Measurements from ENCODE around the gene F2R.
"Not testable (repeated sequence)": the region's sequence is repeated elsewhere in the genome, so short reads cannot be mapped to it uniquely, and the experiment has no call there.

F2R gene

DNA sequence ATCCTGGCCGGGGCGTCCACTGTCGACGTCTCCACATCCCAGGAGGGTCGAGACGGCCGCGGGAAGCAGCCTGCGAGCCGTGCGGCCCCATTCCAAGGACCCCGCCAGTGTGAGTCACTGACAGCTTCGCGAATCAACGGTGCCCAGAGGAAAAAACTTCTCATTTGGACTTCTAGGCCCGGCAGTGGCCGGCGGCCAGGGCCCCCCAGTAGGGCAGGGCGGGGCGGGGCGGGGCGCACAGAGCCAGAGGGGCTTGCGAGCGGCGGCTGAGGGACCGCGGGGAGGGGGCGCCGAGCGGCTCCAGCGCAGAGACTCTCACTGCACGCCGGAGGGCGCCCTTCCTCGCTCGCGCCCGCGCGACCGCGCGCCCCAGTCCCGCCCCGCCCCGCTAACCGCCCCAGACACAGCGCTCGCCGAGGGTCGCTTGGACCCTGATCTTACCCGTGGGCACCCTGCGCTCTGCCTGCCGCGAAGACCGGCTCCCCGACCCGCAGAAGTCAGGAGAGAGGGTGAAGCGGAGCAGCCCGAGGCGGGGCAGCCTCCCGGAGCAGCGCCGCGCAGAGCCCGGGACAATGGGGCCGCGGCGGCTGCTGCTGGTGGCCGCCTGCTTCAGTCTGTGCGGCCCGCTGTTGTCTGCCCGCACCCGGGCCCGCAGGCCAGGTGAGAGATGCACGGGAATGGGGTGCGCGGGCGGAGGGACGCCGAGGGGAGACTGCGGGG is at the start of gene F2R:
Gene F2R, plus strand, starts transcription at position 391 of the 720 bp plus-strand sequence. Its CDS starts 182 bp downstream, at position 573.
- no peaks in the 10 kb centered on the region for H3K36me3 Mint-ChIP-seq
- peaks cover 53% of the 10 kb centered on the region for H3K27me3 Mint-ChIP-seq
- peaks cover 44% of the 10 kb centered on the region for H3K4me1 Mint-ChIP-seq
- H3K4me3 Mint-ChIP-seq = peak within 1 kb of the TSS; percentile 77
- CTCF ChIA-PET = interaction anchor here (1.2 to 7.5 kb wide), 3 partner anchors 11 to 99 kb away, joined by 3 to 54 read pairs (median 3); no protein-coding TSS in a partner anchor
- no peaks in the 10 kb centered on the region for H3K9me3 Mint-ChIP-seq
- H3K27ac Mint-ChIP-seq = peak within 1 kb of the TSS; percentile 65
- DNase-seq = peak; percentile 69

- no peaks in the 10 kb centered on the region for H3K27me3 Mint-ChIP-seq
- no peak for DNase-seq
- peaks cover 61% of the 10 kb centered on the region for H3K36me3 Mint-ChIP-seq
- no peak overlapping the region for H3K4me3 Mint-ChIP-seq
- no peaks in the 10 kb centered on the region for H3K9me3 Mint-ChIP-seq
- no peak overlapping the region for H3K27ac Mint-ChIP-seq
- CTCF ChIA-PET = interaction anchor here (1.3 kb wide), 1 partner anchor 9 kb away, joined by 3 read pairs; no protein-coding TSS in a partner anchor
- no peaks in the 10 kb centered on the region for H3K4me1 Mint-ChIP-seq
These were observed 48.4 kb upstream of the F2R start for GRCh38 chr5:76667495-76667894.

- Mint-ChIP-seq H3K27me3 (no peaks in the 10 kb centered on the region), H3K27ac (no peak overlapping the region), H3K9me3 (no peaks in the 10 kb centered on the region), H3K4me3 (no peak overlapping the region), H3K36me3 (peaks cover 57% of the 10 kb centered on the region), H3K4me1 (no peaks in the 10 kb centered on the region)
- CTCF ChIA-PET = interaction anchor here (1.6 kb wide), 1 partner anchor 9 kb away, joined by 4 read pairs; no protein-coding TSS in a partner anchor
- DNase-seq = no peak
These were observed 46.7 kb upstream of the F2R start for GRCh38 chr5:76669245-76669644.

GRCh38 chr5:76670508-76670907 is 45.4 kb upstream of the F2R start:
- Mint-ChIP-seq H3K4me1 (no peaks in the 10 kb centered on the region), H3K36me3 (peaks cover 59% of the 10 kb centered on the region), H3K9me3 (no peaks in the 10 kb centered on the region), H3K27ac (no peak overlapping the region), H3K27me3 (no peaks in the 10 kb centered on the region), H3K4me3 (no peak overlapping the region)
- CTCF ChIA-PET = no interaction called here
- no peak for DNase-seq

DNA sequence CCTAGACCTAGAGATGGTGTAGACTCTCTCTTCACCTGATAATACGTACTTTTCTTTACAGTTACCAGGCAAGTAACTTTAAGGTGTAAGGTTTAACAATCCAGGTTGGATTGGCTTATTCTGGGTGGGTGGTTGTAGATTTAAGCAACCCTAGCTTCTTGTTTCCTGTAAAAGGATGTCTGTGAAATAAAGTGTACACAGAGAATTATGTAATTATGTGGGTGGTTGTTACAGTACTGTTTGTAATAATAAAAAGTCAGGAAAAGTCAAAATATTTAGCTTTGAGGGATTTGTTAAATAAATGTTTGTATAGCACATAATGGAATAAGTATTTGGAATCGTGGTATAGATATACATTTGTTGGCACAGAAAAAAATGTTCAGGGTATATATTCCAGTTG is 43.7 kb upstream of the F2R start:
- Mint-ChIP-seq H3K27ac (no peak overlapping the region), H3K4me1 (no peaks in the 10 kb centered on the region), H3K27me3 (no peaks in the 10 kb centered on the region), H3K36me3 (peaks cover 70% of the 10 kb centered on the region), H3K9me3 (no peaks in the 10 kb centered on the region), H3K4me3 (no peak overlapping the region)
- CTCF ChIA-PET = no interaction called here
- DNase-seq = no peak

DNA sequence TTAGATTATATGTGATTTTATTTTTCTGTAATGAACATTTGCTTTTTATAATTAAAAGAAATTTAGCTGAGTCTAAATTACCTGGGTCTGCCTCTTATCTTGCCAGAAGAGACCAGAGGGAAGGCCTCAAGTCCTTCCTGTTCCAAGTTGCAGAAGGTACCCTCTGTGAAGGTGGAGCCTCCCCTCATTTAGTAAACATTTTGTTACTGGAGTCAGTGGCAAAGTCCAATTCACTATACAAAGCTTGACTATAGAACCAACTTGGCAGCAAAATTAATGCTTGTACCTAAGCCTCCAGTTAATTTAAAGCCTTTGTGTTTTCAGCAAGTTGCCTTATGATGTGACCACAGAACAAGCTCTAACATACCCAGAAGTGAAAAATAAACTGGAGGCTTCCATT is 42.8 kb upstream of the F2R start:
- no peaks in the 10 kb centered on the region for H3K4me1 Mint-ChIP-seq
- CTCF ChIA-PET = no interaction called here

GRCh38 chr5:76674330-76675066 is 41.4 kb upstream of the F2R start:
- no peak overlapping the region for H3K4me3 Mint-ChIP-seq
- H3K9me3 Mint-ChIP-seq = no peaks in the 10 kb centered on the region
- no peak for DNase-seq
- H3K27ac Mint-ChIP-seq = no peak overlapping the region
- no peaks in the 10 kb centered on the region for H3K27me3 Mint-ChIP-seq
- CTCF ChIA-PET = interaction anchor here (1.4 kb wide), 1 partner anchor 100 kb away, joined by 5 read pairs; no protein-coding TSS in a partner anchor
- H3K4me1 Mint-ChIP-seq = no peaks in the 10 kb centered on the region
- peaks cover 68% of the 10 kb centered on the region for H3K36me3 Mint-ChIP-seq

More for the DNA sequence above, 42.8 kb upstream of the F2R start:
- H3K27ac Mint-ChIP-seq = no peak overlapping the region
- no peaks in the 10 kb centered on the region for H3K9me3 Mint-ChIP-seq
- H3K36me3 Mint-ChIP-seq = peaks cover 70% of the 10 kb centered on the region
- H3K4me3 Mint-ChIP-seq = no peak overlapping the region
- DNase-seq = no peak
- no peaks in the 10 kb centered on the region for H3K27me3 Mint-ChIP-seq

DNA sequence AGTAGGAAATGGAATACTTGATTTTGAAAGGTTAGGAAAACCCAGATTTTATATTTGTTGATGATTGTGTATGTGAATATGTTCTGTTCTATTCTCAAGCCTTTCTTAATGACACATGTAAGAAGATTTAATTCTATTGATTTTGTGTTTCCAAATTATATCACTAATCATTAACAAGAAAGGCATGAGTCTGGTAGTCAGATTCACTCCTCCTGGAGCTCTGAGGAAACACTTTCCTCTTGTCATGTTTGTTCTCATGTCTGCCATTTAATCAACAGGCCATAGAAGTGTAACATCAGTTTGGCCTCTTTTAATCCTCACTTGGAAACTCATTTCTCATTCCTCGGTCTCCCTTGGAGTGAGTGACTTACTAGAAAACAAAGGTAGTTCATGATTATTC is 40.6 kb upstream of the F2R start:
- Mint-ChIP-seq H3K9me3 (no peaks in the 10 kb centered on the region), H3K27ac (no peak overlapping the region), H3K27me3 (no peaks in the 10 kb centered on the region), H3K4me1 (no peaks in the 10 kb centered on the region), H3K4me3 (no peak overlapping the region), H3K36me3 (peaks cover 68% of the 10 kb centered on the region)
- DNase-seq = no peak
- CTCF ChIA-PET = no interaction called here

DNA sequence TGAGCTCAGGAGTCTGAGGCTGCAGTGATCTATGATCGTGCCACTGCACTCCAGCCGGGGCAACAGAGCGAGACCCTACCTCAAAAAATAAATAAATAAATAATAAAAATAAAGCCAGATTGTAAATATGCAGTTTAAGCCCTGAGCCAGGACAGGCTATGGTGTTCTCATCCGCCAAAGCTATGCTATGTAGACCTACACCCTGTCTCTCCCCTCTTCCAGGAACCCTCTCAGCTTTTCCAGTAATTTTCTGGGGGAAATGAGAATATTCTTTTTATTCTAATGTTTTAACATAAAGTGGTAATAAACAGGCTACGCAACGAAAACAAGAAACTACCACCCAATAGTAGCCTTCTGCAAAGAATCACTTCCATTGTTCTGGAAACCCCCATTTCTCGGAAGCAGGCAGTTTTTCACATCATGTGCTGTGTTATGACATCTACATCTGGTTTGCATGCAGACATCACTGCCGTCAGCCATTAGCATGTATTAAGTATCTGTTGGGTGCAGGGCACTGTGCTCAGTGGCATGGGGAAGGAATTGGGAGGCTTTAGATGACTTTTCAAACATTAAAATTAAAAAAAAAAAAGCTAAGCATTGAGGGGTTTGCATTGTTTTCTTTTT is 38.0 kb upstream of the F2R start:
- CTCF ChIA-PET = interaction anchor here (1.0 to 1.4 kb wide), 2 partner anchors 9 to 97 kb away, joined by 3 to 4 read pairs; no protein-coding TSS in a partner anchor
- no peak for DNase-seq

GRCh38 chr5:76679231-76679630 is 36.7 kb upstream of the F2R start:
- no peak for DNase-seq
- Mint-ChIP-seq H3K27me3 (no peaks in the 10 kb centered on the region), H3K9me3 (no peaks in the 10 kb centered on the region), H3K36me3 (peaks cover 65% of the 10 kb centered on the region), H3K4me1 (no peaks in the 10 kb centered on the region), H3K4me3 (no peak overlapping the region), H3K27ac (no peak overlapping the region)
- CTCF ChIA-PET = interaction anchor here (1.4 kb wide), 1 partner anchor 10 kb away, joined by 4 read pairs; no protein-coding TSS in a partner anchor

More for the DNA sequence above, 38.0 kb upstream of the F2R start:
- Mint-ChIP-seq H3K9me3 (no peaks in the 10 kb centered on the region), H3K4me1 (no peaks in the 10 kb centered on the region), H3K36me3 (peaks cover 60% of the 10 kb centered on the region), H3K27ac (no peak overlapping the region), H3K4me3 (no peak overlapping the region), H3K27me3 (no peaks in the 10 kb centered on the region)

GRCh38 chr5:76680826-76681225 is 35.1 kb upstream of the F2R start:
- H3K9me3 Mint-ChIP-seq, CTCF ChIA-PET, H3K4me3 Mint-ChIP-seq, DNase-seq, H3K27me3 Mint-ChIP-seq, H3K4me1 Mint-ChIP-seq, H3K27ac Mint-ChIP-seq: not testable (repeated sequence)
- peaks cover 64% of the 10 kb centered on the region for H3K36me3 Mint-ChIP-seq

GRCh38 chr5:76681287-76681686 is 34.6 kb upstream of the F2R start:
- CTCF ChIA-PET = interaction anchor here (1.0 kb wide), 1 partner anchor 43 kb away, joined by 3 read pairs; no protein-coding TSS in a partner anchor
- Mint-ChIP-seq H3K27ac (no peak overlapping the region), H3K9me3 (no peaks in the 10 kb centered on the region), H3K36me3 (peaks cover 62% of the 10 kb centered on the region), H3K4me1 (no peaks in the 10 kb centered on the region), H3K27me3 (no peaks in the 10 kb centered on the region), H3K4me3 (no peak overlapping the region)
- DNase-seq = no peak

GRCh38 chr5:76682387-76682786 is 33.5 kb upstream of the F2R start:
- Mint-ChIP-seq H3K27me3 (no peaks in the 10 kb centered on the region), H3K4me1 (no peaks in the 10 kb centered on the region), H3K27ac (no peak overlapping the region), H3K4me3 (no peak overlapping the region), H3K36me3 (peaks cover 59% of the 10 kb centered on the region), H3K9me3 (no peaks in the 10 kb centered on the region)
- DNase-seq = no peak
- CTCF ChIA-PET = interaction anchor here (1.0 kb wide), 1 partner anchor 44 kb away, joined by 3 read pairs; no protein-coding TSS in a partner anchor
